SK-N-SH (cell line): ENCODE data around the gene ST7L. TPM values are rescaled to one million over a fixed set of nuclear protein-coding genes. Genes with fewer than 3 reads are reported as not detected.

Source experiments
- CTCF ChIA-PET: fragments of 300-600, 350-600 bp; formaldehyde crosslinking; extraction: SDS; loops from one replicate; lab custom pipeline; 2021; lab: Yijun Ruan, JAX
- POLR2A ChIA-PET: fragments of 350-600 bp; sonication (Branson Sonifier 250); formaldehyde crosslinking; extraction: SDS; loops from one replicate; lab custom pipeline; 2020; ENCODE audit warnings: antibody characterized with exemption, inconsistent platforms; lab: Yijun Ruan, JAX
- DNase-seq: peaks from one replicate; pipeline ENCODE4 v3.0.0; 2012
- H2AFZ ChIP-seq: fragments of 200-600 bp; sonication (generic); 2 replicates; pipeline ENCODE4 v1.8.1; 2016; ENCODE audit warnings: antibody characterized with exemption, mild to moderate bottlenecking, low read depth
- H3F3A ChIP-seq: fragments of 200-600 bp; sonication (generic); replicated peaks from 2 replicates; pipeline ENCODE3; 2016; ENCODE audit warnings: antibody characterized with exemption, mild to moderate bottlenecking; ENCODE audit not compliant: insufficient read depth
- H3K27ac ChIP-seq, 2 experiments: fragments of 200-500 bp in 1 of 2; fragments of 200-600 bp in 1 of 2; sonication (Bioruptor generic) in 1 of 2; sonication (generic), shearing (Covaris generic) in 1 of 2; 2 replicates each; pipeline versions ENCODE4 v1.5.1 to v1.6.1; 2014 to 2016; ENCODE audit warnings: low read depth in 2 of 2, inconsistent platforms in 1 of 2, low read length in 1 of 2, mild to moderate bottlenecking in 1 of 2, mixed read lengths in 1 of 2
- H3K27me3 ChIP-seq: fragments of 200-600 bp; sonication (generic), shearing (Covaris generic); 2 replicates; pipeline ENCODE4 v1.6.1; 2016; ENCODE audit warnings: mixed run types; ENCODE audit not compliant: insufficient read depth
- H3K36me3 ChIP-seq, 2 experiments: fragments of 200-500 bp in 1 of 2; fragments of 200-600 bp in 1 of 2; sonication (Bioruptor generic) in 1 of 2; sonication (generic) in 1 of 2; replicated peaks in 1 of 2; 2 replicates each; pipeline versions ENCODE3 to v1.5.1; 2014 to 2016; ENCODE audit warnings: low read length in 1 of 2, mild to moderate bottlenecking in 1 of 2; ENCODE audit not compliant: insufficient read depth in 2 of 2, control insufficient read depth in 1 of 2
- H3K4me1 ChIP-seq, 2 experiments: fragments of 200-500 bp in 1 of 2; fragments of 200-600 bp in 1 of 2; sonication (Bioruptor generic) in 1 of 2; sonication (generic), shearing (Covaris generic) in 1 of 2; 2 replicates each; pipeline versions ENCODE4 v1.5.1 to v1.6.1; 2014 to 2016; ENCODE audit warnings: low read depth in 1 of 2, low read length in 1 of 2, mixed run types in 1 of 2; ENCODE audit not compliant: insufficient read depth in 2 of 2, control insufficient read depth in 1 of 2
- H3K4me2 ChIP-seq: fragments of 200-600 bp; sonication (generic), shearing (Covaris generic); 2 replicates; pipeline ENCODE4 v1.6.1; 2017; ENCODE audit warnings: mixed run types
- H3K4me3 ChIP-seq, 2 experiments: fragments of 200-500 bp in 1 of 2; fragments of 200-600 bp in 1 of 2; sonication (Bioruptor generic) in 1 of 2; sonication (generic), shearing (Covaris generic) in 1 of 2; 2 replicates each; pipeline versions ENCODE4 v1.5.1 to v1.8.1; 2014 to 2016; ENCODE audit warnings: low read depth in 2 of 2, inconsistent platforms in 1 of 2, low read length in 1 of 2, mild to moderate bottlenecking in 1 of 2, mixed read lengths in 1 of 2, moderate library complexity in 1 of 2
- H3K79me2 ChIP-seq: fragments of 200-600 bp; sonication (generic); 2 replicates; pipeline ENCODE4 v1.8.1; 2017; ENCODE audit warnings: mild to moderate bottlenecking; ENCODE audit not compliant: insufficient read depth
- H3K9ac ChIP-seq: fragments of 200-600 bp; sonication (generic); 2 replicates; pipeline ENCODE4 v1.6.1; 2017; ENCODE audit warnings: mixed run types
- H3K9me2 ChIP-seq: fragments of 200-600 bp; sonication (generic); 2 replicates; pipeline ENCODE4 v1.6.1; 2017; ENCODE audit warnings: mixed run types
- H3K9me3 ChIP-seq: fragments of 200-600 bp; sonication (generic); 2 replicates; pipeline ENCODE4 v1.6.1; 2017; ENCODE audit warnings: mixed run types, mild to moderate bottlenecking, moderate library complexity
- H4K20me1 ChIP-seq: fragments of 200-600 bp; sonication (generic); 2 replicates; pipeline ENCODE4 v1.6.1; 2017; ENCODE audit warnings: mild to moderate bottlenecking, mixed run types; ENCODE audit not compliant: insufficient read depth
- CHD2 ChIP-seq: fragments of 150-350 bp; IDR thresholded peaks from 2 replicates; pipeline ENCODE4 v1.6.1; 2018; ENCODE audit warnings: low read length; ENCODE audit not compliant: partially characterized antibody
- CTCF ChIP-seq: fragments of 200-600 bp; sonication (generic); IDR thresholded peaks from 2 replicates; pipeline ENCODE4 v1.6.1; 2017; ENCODE audit warnings: antibody characterized with exemption, mild to moderate bottlenecking, moderate library complexity
- EP300 ChIP-seq, 2 experiments: IDR thresholded peaks; 2 replicates each; pipeline versions ENCODE4 v1.4.0 to v1.6.1; 2012; ENCODE audit warnings: borderline replicate concordance in 1 of 2, low read depth in 1 of 2, low read length in 1 of 2
- EZH2phosphoT487 ChIP-seq: fragments of 200-600 bp; sonication (generic); IDR thresholded peaks from 2 replicates; pipeline ENCODE4 v1.6.1; 2017; ENCODE audit warnings: low read depth, mixed run types, mild to moderate bottlenecking, antibody characterized with exemption, moderate library complexity, borderline replicate concordance
- FOXJ3 ChIP-seq: sonication (generic); formaldehyde crosslinking; IDR thresholded peaks from 2 replicates; pipeline ENCODE4 v1.5.1; 2020; ENCODE audit warnings: mild to moderate bottlenecking, missing genetic modification reagents
- FOXM1 ChIP-seq: IDR thresholded peaks from 2 replicates; pipeline ENCODE4 v1.4.0; 2012; ENCODE audit warnings: low read depth, mild to moderate bottlenecking
- GABPA ChIP-seq: IDR thresholded peaks from 2 replicates; pipeline ENCODE4 v1.4.0; 2012; ENCODE audit warnings: low read depth, mild to moderate bottlenecking
- IRF3 ChIP-seq: fragments of 150-350 bp; IDR thresholded peaks from 2 replicates; pipeline ENCODE4 v1.6.1; 2016; ENCODE audit warnings: mild to moderate bottlenecking, low read depth, low read length
- JUND ChIP-seq: IDR thresholded peaks from 2 replicates; pipeline ENCODE4 v1.4.0; 2012
- MAX ChIP-seq: IDR thresholded peaks from 2 replicates; pipeline ENCODE4 v1.4.0; 2012; ENCODE audit warnings: low read depth
- NFIC ChIP-seq: IDR thresholded peaks from 2 replicates; pipeline ENCODE4 v1.4.0; 2012; ENCODE audit warnings: borderline replicate concordance
- PBX3 ChIP-seq: IDR thresholded peaks from 2 replicates; pipeline ENCODE4; 2012
- POLR2AphosphoS5 ChIP-seq: IDR thresholded peaks from 2 replicates; pipeline ENCODE4 v1.6.1; 2012; ENCODE audit warnings: low read depth, low read length
- REST ChIP-seq: IDR thresholded peaks from 2 replicates; pipeline ENCODE4 v1.6.1; 2012; ENCODE audit warnings: mild to moderate bottlenecking, low read depth, low read length, moderate library complexity
- RXRA ChIP-seq: IDR thresholded peaks from 2 replicates; pipeline ENCODE4 v1.4.0; 2012; ENCODE audit warnings: low read depth, mild to moderate bottlenecking, borderline replicate concordance
- SIN3A ChIP-seq: IDR thresholded peaks from 2 replicates; pipeline ENCODE4 v1.6.1; 2012; ENCODE audit warnings: low read depth, mild to moderate bottlenecking, low read length, moderate library complexity, borderline replicate concordance
- SMC3 ChIP-seq: IDR thresholded peaks from 2 replicates; pipeline ENCODE4 v1.6.1; 2012; ENCODE audit warnings: low read depth, low read length, improper control_type of control experiment
- TCF12 ChIP-seq: IDR thresholded peaks from 2 replicates; pipeline ENCODE4 v1.4.0; 2012
- WGBS: methylation state at CpG from one replicate; pipeline ENCODE4 v1.1.6; 2017; ENCODE audit warnings: low lambda C conversion rate; 5-methylcytosine and 5-hydroxymethylcytosine counted together
- polyA plus RNA-seq, 3 experiments: library from polyadenylated mRNA; depleted of rRNA; stranded (reverse); fragments of >200 nt; gene quantifications; 2 replicates each; pipeline ENCODE4 v1.2.3, GENCODE V29; 2012

ST7L gene
- polyA plus RNA-seq, 1 of the 3 experiments (the other 2 are of a cell fraction): 17.9 TPM

- TF ChIP-seq GABPA (peak; percentile 78), CHD2 (peak; percentile 54), IRF3 (no peak), EZH2phosphoT487 (no peak), JUND (no peak), CTCF (no peak), POLR2AphosphoS5 (peak; percentile 94), EP300 (IDR thresholded peaks at IDR 0.05; ENCODE audit: borderline replicate concordance in 1 of 2, low read depth in 1 of 2, low read length in 1 of 2) (no peak), TCF12 (no peak)
Observed at GRCh38 chr1:112619518-112620376, 806 bp upstream of the ST7L start, which contains the start of gene CAPZA1 (continued).

GRCh38 chr1:112618114-112618720 is 724 bp downstream of the ST7L start:
- Histone ChIP-seq H3K4me1 (peaks cover 12 to 18% of the 10 kb centered on the region in 2 experiments; a peak in 3 of 4 replicates), H3K9me3 (no peaks in the 10 kb centered on the region), H3K79me2 (peaks cover 98% of the 10 kb centered on the region), H3F3A (peaks cover 36% of the 10 kb centered on the region)
- peak; percentile 19 for DNase-seq
- no peak for TF ChIP-seq SMC3
- TF ChIP-seq SIN3A: no peak
- no peak for TF ChIP-seq CTCF
- no peak for TF ChIP-seq RXRA
- TF ChIP-seq FOXM1: no peak
- TF ChIP-seq PBX3: no peak
- no peak for TF ChIP-seq FOXJ3 (CRISPR knock-in tag)
- TF ChIP-seq MAX: no peak
- no peak for TF ChIP-seq REST
- no peak for TF ChIP-seq NFIC
- TF ChIP-seq, all 33 proteins: peak for 0
- Histone ChIP-seq H3K27ac (peak overlapping the region; percentile 94 to 99), H3K4me3 (peak overlapping the region; percentile 88 to 100), H3K9ac (peak overlapping the region; percentile 100), H2AFZ (peak overlapping the region; percentile 92), H3K27me3 (no peaks in the 10 kb centered on the region), H4K20me1 (peaks cover 20% of the 10 kb centered on the region), H3K36me3 (peaks cover 11 to 26% of the 10 kb centered on the region in 2 experiments), H3K9me2 (no peaks in the 10 kb centered on the region), H3K4me2 (peak overlapping the region; percentile 99)
- ChIA-PET CTCF (interaction anchor here (1.0 to 3.4 kb wide), 6 partner anchors 56 to 227 kb away, joined by 3 to 22 read pairs (median 4); partner anchors contain the start of gene MOV10), POLR2A (interaction anchor here (1.9 kb wide), 1 partner anchor 56 kb away, joined by 14 read pairs; the partner anchor contains the start of gene MOV10)
- 4% methylated on average over 12 of the region's 12 CpGs for WGBS
